Progenitor cell of endocrine pancreas (in vitro differentiated cells): ENCODE data around the gene FILIP1. TPM values are rescaled to one million over a fixed set of nuclear protein-coding genes. Genes with fewer than 3 reads are reported as not detected.

Experiments used
- DNase-seq: peaks from one replicate; pipeline ENCODE4 v3.0.0; 2021; ENCODE audit warnings: low spot score; ENCODE audit not compliant: unreplicated experiment
- H3K27ac Mint-ChIP-seq: 2 replicates; pipeline ENCODE4 v1.8.0; 2021; ENCODE audit warnings: mild to moderate bottlenecking, moderate library complexity, mixed read lengths
- H3K27me3 Mint-ChIP-seq: 2 replicates; pipeline ENCODE4 v1.8.0; 2021; ENCODE audit warnings: mixed read lengths
- H3K36me3 Mint-ChIP-seq: 2 replicates; pipeline ENCODE4 v1.8.0; 2022; ENCODE audit warnings: mixed read lengths; ENCODE audit not compliant: insufficient read depth
- H3K4me1 Mint-ChIP-seq: 2 replicates; pipeline ENCODE4 v1.8.0; 2021; ENCODE audit warnings: low read depth, mixed read lengths
- H3K4me3 Mint-ChIP-seq: 2 replicates; pipeline ENCODE4 v1.8.0; 2021; ENCODE audit warnings: low read depth, mild to moderate bottlenecking, moderate library complexity, mixed read lengths
- H3K9me3 Mint-ChIP-seq: 2 replicates; pipeline ENCODE4 v1.8.0; 2021; ENCODE audit warnings: low read depth, mixed read lengths
- total RNA-seq: library from RNA; stranded (reverse); gene quantifications from 2 replicates; pipeline ENCODE4 v1.2.1, GENCODE V29; 2021
- TF ChIP-seq, protein P1 (sequence below): fragments of 200-600 bp; sonication (generic); IDR thresholded peaks from one replicate; pipeline ENCODE4 v1.5.0; 2021; ENCODE audit warnings: antibody characterized with exemption, mild to moderate bottlenecking; ENCODE audit not compliant: unreplicated experiment

FILIP1 gene
- total RNA-seq, 1 donor from 2014 or later, result 0.31 TPM

DNA sequence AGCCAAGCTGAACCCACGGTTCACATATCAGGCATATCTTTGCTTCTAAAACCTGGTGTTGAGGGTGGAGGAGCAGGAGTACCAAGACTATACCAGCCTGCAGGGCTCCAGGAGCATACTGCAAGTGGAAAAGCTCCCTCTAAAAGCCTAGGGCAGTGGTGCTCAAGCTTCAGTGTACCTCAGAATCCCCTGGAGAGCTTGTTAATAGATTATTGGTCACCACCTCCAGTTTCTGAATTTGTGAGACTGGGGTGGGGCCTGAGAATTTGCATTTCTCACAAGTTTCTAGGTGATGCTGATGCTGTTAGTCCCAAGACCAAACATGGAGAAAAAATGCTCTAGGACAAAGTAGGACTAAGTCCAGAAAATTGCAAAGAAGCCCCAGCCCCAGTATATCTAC is 65.4 kb downstream of the FILIP1 start:
- TF ChIP-seq, protein P1, sequence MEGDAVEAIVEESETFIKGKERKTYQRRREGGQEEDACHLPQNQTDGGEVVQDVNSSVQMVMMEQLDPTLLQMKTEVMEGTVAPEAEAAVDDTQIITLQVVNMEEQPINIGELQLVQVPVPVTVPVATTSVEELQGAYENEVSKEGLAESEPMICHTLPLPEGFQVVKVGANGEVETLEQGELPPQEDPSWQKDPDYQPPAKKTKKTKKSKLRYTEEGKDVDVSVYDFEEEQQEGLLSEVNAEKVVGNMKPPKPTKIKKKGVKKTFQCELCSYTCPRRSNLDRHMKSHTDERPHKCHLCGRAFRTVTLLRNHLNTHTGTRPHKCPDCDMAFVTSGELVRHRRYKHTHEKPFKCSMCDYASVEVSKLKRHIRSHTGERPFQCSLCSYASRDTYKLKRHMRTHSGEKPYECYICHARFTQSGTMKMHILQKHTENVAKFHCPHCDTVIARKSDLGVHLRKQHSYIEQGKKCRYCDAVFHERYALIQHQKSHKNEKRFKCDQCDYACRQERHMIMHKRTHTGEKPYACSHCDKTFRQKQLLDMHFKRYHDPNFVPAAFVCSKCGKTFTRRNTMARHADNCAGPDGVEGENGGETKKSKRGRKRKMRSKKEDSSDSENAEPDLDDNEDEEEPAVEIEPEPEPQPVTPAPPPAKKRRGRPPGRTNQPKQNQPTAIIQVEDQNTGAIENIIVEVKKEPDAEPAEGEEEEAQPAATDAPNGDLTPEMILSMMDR, result no peak
- no peak overlapping the region for H3K27ac Mint-ChIP-seq
- no peaks in the 10 kb centered on the region for H3K36me3 Mint-ChIP-seq
- H3K4me3 Mint-ChIP-seq, result no peak overlapping the region
- DNase-seq, result no peak
- no peaks in the 10 kb centered on the region for H3K9me3 Mint-ChIP-seq
- no peaks in the 10 kb centered on the region for H3K27me3 Mint-ChIP-seq
- H3K4me1 Mint-ChIP-seq, result peaks cover 11% of the 10 kb centered on the region

DNA sequence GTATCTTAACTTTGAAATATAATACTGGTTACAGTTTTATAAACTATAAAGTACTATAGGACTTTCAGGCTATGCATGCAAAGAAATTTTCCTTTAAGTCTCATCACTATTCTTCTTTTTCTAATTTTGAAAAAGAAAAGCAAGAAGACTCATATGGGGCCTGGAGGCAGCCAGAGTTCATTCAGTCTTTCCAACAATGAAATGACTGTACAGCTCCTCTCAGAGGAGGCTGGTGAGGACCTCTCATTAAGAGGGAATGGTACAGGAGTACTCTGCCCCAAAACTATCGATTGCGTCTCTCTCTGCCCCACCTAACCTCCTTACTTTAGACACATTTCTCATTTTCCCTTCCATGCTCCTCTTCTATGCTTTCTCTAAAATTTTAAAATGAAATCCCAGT is 66.3 kb downstream of the FILIP1 start:
- DNase-seq, result no peak
- TF ChIP-seq, protein P1, result no peak
- Mint-ChIP-seq H3K27ac (no peak overlapping the region), H3K9me3 (no peaks in the 10 kb centered on the region), H3K4me1 (peaks cover 11% of the 10 kb centered on the region), H3K4me3 (no peak overlapping the region), H3K36me3 (no peaks in the 10 kb centered on the region), H3K27me3 (no peaks in the 10 kb centered on the region)

DNA sequence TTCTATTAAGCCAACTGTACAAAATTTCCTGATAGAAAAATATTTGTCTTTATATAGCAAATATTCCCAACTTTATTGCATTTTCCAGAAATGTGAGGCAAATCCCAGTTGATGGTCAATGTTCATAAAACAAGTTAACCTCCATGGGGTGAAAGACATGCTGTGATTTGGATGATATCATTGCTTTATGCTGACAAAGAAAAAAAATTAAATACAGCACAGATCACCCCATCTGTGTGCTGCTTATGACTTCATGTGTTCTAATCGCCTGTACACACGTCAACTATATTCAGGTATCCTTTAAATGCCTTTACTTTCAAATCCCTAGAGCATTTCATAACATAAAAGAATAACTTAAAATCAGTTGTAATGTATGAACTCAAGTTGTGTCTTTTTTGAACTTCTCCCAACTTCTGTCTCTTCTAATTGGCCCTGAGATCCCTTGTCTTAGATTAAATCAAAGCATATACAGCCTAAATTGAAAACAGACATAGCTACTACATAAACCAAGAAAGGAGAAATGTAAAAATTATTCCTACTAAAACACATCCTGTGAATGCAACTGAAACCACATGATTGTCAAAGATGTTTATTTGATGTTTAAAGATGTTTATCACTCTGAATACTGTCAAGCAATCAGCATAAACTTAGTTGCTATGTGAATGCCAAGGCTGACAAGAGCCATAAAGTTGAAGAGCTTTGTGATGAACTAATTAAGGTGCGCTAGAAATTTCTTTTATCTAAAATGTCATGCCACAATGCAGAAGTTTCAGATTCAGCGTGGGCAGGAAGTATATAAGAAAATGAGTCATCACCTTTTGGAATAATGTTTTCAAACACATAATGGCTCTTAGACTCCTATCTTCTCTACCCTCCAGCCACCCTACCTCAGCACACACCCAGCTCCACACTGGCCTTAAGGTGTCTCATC is 68.7 kb downstream of the FILIP1 start:
- TF ChIP-seq, protein P1, result no peak
- Mint-ChIP-seq H3K9me3 (no peaks in the 10 kb centered on the region), H3K4me3 (no peak overlapping the region), H3K36me3 (no peaks in the 10 kb centered on the region), H3K27me3 (no peaks in the 10 kb centered on the region), H3K4me1 (no peaks in the 10 kb centered on the region), H3K27ac (no peak overlapping the region)
- DNase-seq, result no peak

DNA sequence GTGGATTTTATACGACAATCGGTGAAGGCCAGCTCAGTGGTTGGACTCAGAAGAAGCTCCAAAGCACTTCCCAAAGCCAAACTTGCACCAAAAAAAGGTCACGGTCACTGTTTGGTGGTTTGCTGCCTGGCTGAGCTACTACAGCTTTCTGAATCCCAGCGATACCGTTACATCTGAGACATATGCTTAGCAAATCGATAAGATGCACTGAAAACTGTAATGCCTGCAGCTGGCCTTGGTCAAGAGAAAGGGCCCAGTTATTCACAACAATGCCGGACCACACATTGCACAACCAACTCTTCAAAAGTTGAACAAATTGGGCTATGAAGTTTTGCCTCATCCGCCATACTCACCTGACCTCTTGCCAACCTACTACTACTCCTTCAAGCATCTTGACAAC is 70.2 kb downstream of the FILIP1 start:
- no peaks in the 10 kb centered on the region for H3K36me3 Mint-ChIP-seq
- H3K27ac Mint-ChIP-seq, result no peak overlapping the region

DNA sequence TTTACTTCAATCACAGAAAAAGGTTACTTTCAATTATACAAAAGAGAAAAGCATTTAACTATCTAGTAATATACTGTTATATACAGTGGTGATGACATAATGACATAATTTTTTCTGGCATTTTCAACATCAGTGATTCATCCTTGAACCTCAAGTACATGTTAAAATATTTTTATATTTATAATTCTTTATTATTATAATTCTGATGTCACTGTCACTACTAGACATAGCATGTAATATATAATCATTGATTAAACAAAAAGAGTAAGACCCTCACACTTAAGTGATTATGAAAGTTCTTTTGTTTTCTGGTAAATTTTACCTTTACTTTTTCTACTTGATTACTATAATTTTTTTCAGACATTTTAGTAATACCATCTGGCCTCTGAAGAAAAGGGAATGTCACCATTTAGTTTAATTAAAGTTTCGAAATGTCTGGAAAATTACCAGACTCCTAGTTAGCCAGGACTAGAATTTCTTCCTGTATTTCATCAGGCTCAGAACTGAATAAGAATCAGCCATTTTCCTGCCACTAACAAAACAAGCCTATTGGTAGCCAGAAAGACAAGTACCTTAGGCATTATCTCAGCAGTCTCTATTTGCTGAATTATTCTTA is 71.5 kb downstream of the FILIP1 start:
- Mint-ChIP-seq H3K9me3 (no peaks in the 10 kb centered on the region), H3K4me1 (peaks cover 17% of the 10 kb centered on the region), H3K4me3 (no peak overlapping the region), H3K36me3 (no peaks in the 10 kb centered on the region), H3K27me3 (no peaks in the 10 kb centered on the region), H3K27ac (no peak overlapping the region)
- DNase-seq, result no peak
- TF ChIP-seq, protein P1, result no peak

More for the DNA sequence above, 70.2 kb downstream of the FILIP1 start:
- Mint-ChIP-seq H3K4me3 (no peak overlapping the region), H3K4me1 (peaks cover 6% of the 10 kb centered on the region), H3K27me3 (no peaks in the 10 kb centered on the region), H3K9me3 (no peaks in the 10 kb centered on the region)
- no peak for DNase-seq
- TF ChIP-seq, protein P1, result no peak
